Esophagus squamous epithelium (tissue), 4 donors: ENCODE measurements around the gene ALDH1L1.

Experiments used
- POLR2A ChIP-seq, 4 donors: fragments of 450-650 bp; IDR thresholded peaks; one replicate each; pipeline ENCODE4 v1.6.1; 2017; ENCODE audit warnings: antibody characterized with exemption in 4 of 4, mild to moderate bottlenecking in 4 of 4, moderate library complexity in 3 of 4
- TF ChIP-seq, protein P1 (sequence below), 6 experiments: fragments of 450-650 bp in 4 of 6; fragments of 200-600 bp in 2 of 6; sonication (generic) in 2 of 6; IDR thresholded peaks; one replicate each; pipeline ENCODE4 v1.5.1; 2016 to 2019; ENCODE audit warnings: antibody characterized with exemption in 6 of 6, mild to moderate bottlenecking in 4 of 6, moderate library complexity in 4 of 6

DNA sequence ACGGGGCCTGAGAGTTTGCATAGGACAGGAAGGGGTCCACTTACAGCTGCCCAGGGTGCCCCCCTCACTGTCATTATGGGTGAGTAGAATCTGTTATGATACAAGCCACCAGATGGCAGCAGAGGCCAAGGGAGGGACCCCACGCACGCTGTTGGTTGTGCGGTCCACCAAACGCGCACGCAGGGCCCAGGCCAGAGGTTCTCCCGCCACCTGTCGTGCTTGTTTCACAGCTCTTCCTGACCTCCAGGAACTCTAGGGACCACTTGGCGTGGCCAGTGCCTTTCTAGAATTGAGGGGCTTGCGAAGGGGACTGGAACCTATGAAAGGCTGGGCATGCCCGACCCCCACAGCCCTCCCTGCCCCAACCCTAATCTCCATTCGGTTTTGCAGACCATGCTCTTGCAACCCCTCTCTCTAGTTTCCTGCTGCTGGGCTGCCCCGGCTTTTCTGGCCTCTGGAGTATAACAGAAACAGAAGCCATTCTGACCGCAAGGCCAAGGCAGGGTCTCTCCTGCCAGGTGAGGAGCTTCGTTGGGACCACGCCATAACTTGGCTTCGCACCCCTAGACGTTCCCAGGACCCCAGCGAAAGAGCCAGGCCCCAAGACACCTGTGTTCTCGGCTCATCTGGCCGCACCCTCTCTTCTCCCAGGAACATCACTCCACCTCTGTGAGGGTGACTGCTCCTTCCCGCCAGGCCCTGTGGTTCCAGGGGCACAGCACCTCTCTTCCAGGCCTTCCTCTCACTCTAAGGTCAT is 46.0 kb downstream of the ALDH1L1 start:
- TF ChIP-seq, protein P1, sequence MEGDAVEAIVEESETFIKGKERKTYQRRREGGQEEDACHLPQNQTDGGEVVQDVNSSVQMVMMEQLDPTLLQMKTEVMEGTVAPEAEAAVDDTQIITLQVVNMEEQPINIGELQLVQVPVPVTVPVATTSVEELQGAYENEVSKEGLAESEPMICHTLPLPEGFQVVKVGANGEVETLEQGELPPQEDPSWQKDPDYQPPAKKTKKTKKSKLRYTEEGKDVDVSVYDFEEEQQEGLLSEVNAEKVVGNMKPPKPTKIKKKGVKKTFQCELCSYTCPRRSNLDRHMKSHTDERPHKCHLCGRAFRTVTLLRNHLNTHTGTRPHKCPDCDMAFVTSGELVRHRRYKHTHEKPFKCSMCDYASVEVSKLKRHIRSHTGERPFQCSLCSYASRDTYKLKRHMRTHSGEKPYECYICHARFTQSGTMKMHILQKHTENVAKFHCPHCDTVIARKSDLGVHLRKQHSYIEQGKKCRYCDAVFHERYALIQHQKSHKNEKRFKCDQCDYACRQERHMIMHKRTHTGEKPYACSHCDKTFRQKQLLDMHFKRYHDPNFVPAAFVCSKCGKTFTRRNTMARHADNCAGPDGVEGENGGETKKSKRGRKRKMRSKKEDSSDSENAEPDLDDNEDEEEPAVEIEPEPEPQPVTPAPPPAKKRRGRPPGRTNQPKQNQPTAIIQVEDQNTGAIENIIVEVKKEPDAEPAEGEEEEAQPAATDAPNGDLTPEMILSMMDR (IDR thresholded peaks at IDR 0.05) = peak; percentile 39 to 87 (median 77)
- no peak for TF ChIP-seq POLR2A (IDR thresholded peaks at IDR 0.05)
